NCI-H2107 treated with DMSO at 0.1 percent for 48 hours (cell line): ENCODE measurements around the gene NEMP2.
"Not testable (repeated sequence)": the region's sequence is repeated elsewhere in the genome, so short reads cannot be mapped to it uniquely, and the experiment has no call there.

Experiments
- DNase-seq: peaks from one replicate; lab custom pipeline; 2025; ENCODE audit not compliant: unreplicated experiment; lab: John Stamatoyannopoulos, UW

NEMP2 gene

DNA sequence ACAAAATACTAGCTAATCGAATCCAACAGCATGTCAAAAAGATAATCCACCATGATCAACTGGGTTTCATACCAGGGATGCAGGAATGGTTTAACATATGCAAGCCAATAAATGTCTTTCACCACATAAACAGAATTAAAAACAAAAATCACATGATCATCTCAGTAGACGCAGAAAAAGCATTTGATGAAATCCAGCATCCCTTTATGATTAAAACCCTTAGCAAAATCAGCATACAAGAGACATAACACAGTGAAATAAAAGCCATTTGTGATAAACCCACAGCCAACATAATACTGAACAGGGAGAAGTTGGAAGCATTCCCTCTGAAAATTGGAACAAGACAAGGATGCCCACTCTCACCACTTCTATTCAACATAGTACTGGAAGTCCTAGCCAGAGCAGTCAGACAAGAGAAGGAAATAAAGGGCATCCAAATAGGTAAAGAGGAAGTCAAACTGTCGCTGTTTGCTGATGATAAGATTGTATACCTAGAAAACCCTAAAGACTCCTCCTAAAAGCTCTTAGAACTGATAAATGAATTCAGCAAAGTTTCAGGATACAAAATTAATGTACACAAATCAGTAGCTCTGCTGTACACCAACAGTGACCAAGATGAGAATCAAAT lies 39.8 kb downstream of the NEMP2 start:
- DNase-seq = not testable (repeated sequence)

DNA sequence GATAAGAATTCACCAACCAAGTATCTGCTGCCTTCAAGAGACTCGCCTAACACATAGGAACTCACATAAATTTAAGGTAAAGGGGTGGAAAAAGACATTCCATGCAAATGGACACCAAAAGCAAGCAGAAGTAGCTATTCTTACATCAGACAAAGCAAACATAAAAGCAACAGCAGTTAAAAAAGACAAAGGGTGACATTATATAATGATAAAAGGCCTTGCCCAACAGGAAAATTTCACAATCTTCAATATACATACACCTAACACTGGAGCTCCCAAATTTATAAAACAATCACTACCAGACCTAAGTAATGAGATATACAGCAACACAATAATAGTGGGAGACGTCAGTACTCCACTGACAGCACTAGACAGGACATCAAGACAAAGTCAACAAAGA lies 41.4 kb downstream of the NEMP2 start:
- no peak for DNase-seq

DNA sequence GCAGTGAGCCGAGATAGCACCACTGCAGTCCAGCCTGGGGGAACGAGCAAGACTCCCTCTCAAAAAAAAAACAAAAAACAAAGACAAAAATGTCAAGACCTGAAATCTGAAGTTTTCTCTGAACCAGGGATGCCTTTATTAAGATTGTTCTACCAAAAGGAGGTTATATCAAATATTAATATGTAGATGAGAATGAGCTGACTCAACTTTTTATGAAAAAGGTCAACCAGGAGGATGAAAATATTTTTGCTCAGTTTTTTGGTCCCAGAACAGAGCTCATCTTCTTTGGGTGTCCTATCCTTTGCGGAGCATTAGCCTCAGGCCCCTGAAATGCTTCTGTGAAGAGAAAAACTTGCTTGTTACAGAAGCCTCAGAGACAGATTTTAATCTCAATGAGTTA lies 44.0 kb downstream of the NEMP2 start:
- no peak for DNase-seq

DNA sequence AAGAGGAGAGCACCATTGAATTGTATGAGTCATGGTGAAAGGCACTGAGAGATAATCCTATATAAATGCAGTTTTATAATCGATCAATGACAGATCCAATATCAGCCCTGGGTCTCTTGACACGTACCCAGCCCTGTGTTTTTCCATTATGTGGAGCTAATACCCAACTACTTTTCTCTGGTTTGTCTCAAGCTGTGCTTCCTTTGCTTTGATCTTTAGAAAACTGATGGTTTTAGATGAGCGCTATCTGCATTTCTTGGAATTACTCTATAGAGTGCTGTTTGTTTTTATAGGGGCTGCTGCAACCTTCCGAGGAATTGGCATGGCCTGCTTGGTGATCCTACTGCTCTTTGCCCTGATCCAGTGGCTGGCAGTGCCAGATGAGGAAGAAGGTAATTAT lies 45.0 kb downstream of the NEMP2 start:
- DNase-seq = no peak

DNA sequence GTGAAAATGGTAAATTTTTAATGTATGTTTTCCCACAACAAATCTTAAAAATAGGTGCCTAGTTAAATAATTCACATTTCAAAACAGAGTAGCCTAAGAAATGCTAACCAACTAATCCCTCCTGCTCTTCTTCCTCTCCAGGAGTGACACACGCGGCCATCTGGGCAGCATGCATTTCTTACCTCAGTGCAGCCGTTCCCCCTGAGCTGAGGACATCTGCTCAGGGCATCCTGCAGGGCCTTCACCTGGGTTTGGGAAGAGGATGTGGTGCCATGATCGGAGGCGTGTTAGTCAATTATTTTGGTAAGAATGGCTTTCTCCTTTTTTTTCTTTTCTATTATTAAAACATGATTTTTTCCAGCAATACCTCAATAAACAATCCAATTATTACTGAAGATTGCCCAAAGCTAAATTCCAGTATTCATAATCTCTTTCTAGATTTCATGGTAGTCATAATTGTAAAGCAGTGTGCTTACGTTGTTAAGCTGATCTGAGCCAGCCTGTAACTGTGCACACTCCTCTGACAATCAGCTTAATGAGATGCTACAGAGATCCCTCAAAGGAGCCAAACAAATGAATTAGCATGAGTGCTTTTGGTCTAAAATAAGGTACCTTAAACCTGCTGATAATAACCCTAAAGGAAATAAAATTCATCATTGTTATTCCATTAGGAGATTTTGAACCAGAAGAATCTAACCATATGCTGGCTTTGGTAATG lies 45.8 kb downstream of the NEMP2 start:
- no peak for DNase-seq

DNA sequence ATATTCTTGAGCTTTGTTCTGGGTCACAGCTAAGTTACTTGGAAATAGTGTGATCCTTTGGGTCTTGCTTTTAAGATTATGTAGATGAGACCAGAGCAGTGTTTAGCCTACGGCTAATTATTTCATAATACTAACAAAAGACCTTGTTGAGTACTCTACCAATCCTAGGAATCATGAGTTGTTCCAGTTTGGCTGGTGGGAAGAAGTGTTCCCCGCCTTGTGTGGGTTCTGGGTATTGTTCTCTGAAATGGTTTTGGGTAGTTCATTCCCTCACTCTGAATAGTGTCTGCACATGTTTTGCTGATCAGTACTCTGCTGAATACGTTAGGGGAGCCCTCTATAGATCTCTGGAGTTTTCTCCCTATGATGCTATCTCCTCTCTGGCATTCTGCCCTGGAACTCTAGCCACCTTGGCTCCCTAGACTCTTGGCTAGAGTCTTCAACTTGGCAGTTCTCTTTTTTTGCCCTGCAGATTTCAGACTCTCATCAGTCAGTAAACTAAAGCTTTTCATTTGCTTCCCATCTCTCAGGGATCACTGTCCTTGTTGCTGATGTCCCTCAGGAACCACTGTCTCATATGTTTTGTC lies 48.4 kb downstream of the NEMP2 start:
- DNase-seq = no peak

DNA sequence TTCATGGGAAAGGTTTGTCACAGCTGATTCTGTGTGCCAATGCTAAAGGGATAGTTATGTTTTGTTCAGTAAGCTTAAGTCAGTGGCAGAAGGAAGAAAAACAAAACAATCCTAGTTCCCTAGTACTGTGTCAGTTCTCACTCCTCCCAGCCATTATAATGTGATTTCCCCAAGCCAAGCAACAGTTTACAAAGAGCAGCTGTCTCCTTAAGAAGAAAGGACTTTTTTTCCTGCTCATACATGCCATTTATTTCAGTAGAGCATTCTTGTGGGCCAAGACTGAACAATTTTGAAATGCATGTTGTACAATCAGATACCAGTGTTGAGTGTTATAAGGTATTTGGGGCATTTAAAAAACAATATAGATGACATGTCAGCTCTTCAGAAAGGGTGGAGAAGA lies 52.1 kb downstream of the NEMP2 start:
- no peak for DNase-seq

DNA sequence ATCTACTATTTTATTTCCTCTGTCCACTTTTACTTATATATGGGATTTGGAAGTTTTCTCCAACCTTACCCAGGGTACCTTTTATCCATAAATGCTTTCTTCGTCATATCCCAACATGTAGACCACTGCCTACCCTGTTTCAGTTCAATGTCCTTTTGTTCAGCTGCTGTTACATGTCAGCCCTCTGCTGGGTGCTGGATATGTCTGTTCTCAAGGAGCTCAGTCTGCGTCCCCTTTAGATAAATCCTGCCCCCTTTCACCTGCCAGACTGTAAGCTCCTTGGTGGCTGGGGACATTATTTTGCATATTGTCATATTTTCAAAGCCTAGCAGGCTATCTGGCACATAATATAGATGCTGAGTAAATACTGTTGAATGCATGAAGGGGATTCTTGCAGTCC lies 53.2 kb downstream of the NEMP2 start:
- DNase-seq = no peak

DNA sequence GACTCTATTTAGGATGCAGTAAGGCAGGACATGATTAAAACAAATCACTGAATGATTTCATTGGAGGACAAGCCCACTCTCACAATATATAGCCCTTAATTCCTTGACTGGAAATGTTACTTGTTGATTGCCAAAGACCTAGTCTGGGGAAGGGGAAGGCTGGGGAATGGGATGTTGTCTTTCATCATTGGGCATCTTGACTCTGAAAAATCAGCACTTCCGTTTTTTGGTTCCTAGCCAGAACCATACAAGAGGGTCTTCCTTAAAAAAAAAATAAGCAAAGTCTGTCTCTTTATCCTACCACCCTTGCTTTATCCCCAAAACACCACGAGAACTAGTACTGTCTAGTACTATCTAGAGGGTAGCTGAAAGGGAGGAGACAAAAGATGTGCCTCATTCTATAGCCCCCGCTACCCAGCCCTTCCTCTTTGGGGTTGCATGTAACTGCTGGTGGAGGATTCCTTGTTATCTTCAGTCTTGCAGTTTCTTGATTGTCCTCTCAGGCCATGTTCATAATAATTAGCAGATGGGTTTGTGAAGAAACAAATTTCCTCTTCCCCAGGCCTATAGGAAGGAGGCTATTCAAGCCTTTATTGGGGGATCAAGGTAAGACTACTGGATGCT lies 55.8 kb downstream of the NEMP2 start:
- DNase-seq = no peak

DNA sequence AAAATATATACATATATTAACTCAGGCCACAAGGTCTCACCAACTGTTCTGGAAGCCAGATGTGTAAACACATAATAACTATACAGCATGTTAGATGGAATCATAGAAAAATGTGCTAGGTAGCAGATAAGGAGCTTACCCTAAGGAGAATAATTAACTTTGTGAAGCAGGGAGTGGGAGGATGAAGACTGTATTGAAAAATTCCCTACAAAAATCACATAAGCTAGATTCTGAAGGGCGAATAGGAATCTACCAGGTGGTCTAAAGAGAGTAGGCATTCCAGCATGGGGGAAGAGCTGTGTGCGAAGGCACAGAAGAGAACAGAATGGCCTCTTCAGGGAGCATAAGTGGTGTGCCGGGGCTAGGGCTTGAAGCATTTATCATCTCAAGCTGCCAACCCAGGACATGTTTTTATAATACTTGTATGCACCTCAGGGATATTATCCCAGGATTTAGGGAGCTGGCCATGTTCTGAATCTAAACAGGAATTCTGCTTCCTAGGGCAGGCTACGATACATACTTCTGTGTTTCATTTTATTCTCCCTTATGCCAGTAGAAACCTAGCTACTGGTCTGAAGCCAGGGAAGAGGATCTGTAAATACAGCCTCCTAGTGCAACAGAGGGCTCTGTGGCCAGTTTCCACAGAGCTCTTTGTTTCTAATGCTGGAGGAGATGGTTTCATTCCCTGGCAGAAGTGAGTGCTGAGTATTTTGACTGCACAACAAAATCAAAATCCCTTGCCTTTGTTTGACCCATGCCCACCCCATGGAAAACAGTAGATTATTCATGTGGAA lies 56.7 kb downstream of the NEMP2 start:
- DNase-seq = peak; percentile 22

DNA sequence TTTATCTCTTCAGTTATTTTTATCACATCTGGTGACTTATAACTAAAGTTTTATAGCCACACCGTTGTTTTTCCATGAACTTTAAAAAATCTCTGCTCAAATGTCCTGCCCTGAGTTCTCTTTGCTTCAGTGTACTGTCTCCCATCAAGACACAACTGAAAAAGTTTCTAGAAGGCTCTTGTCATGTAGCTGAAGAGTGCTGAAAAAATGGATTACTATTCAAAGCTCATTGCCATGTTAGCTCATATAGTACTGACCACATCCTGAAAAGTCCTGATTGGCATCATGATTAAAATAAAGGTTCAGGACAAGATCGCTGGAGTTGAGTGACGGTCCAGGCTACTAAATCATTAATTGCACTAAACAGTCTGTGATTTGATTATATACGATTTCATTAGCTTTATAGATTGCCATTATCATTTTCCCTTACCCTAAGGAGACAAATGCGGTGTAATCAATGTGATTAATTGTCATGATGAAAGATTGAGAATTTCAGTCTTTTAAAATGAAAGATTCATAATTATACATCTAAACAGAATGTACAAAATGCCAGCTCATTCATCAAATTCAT lies 64.2 kb downstream of the NEMP2 start:
- DNase-seq = no peak

DNA sequence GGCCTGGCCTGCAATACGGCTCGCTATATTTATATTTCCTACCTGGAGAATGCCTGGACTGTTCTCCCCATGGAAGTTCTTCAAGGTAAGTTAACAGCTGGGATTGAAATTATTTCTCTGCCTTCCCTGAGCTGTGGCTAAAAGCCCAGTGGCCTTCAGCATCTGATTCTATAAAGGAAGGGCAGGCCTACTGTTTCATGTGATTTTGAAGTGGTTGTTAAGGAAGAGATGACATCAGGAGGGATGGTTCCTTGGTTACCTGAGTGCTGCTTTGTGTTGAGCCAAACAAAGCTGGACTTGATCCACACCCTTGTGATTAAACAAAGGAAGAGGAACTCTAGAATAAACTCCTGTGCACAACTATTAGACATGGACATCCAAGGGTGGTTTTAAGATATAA lies 64.8 kb downstream of the NEMP2 start:
- peak; percentile 87 for DNase-seq

DNA sequence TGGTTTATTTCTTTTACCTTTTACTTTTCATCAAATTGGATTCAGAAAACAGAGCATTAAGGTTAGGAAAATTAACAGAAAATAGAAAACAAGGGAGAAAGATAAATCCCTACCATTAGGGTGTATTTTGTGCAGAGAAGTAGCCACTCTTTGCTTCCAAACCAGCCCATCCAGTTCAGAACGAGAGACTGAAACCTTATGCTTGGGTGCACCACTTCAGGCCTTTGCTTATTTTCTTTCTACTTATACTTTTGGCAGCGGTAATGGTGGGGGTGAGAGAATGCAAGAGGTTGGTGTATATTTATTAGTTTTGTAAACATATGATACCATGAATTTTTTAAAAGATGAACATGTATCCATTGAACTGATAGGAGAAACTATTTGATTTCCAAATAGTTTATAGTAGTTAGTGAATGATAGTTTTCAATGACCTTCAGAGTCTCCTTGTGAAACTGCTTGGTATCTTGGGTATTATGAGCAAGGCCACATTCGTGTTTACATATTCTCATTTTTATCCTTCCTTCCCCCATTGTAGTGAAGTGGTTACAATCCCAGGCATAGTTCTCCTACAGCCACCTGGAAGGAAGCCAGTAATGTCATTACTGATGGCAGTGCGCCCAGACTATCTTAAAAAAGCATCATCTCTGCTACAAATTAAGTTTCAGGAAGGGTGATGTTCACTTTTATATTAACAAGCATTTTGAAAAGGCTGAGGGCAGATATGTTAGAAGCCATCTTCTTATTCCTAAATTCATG lies 65.5 kb downstream of the NEMP2 start:
- peak; percentile 97 for DNase-seq

DNA sequence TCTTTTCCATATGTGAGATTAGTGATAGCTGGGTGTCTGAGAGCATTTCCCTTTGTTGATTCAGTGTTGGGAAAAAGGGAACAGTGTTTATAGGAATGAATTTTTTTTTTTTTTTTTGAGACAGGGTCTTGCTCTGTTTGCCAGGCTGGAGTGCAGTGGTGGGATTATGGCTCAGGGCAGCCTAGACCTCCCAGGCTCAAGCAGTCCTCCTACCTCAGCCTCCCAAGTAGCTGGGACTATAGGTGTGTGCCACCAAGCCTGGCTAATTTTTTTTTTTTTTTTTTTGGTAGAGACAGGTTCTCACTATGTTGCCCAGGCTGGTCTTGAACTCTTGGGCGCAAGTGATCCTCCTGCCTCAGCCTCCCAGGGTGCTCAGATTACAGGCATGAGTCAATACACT lies 66.2 kb downstream of the NEMP2 start:
- DNase-seq = not testable (repeated sequence)

DNA sequence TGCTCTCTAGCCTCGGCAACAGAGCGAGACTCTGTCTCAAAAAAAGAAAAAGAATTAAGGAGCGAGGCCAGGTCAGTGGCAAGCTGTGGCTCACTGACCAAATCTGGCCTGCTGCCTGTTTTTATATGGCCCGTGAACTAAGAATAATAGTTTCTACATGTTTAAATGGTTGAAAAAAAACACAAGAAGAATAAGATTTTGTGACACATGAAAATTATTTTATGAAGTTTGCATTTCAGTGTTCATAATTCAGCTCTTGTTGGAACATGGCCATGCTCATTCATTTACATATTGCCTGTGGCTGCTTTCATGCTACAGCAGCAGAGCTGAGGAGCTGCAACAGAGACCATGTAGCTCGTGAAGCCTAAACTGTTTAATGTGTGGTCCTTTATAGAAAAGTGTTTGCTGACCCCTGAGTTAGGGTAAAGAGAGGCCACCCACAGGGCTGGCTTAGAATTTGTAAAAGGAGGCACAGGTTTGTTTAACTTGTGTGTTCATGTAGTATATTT lies 66.9 kb downstream of the NEMP2 start:
- DNase-seq = peak; percentile 33

DNA sequence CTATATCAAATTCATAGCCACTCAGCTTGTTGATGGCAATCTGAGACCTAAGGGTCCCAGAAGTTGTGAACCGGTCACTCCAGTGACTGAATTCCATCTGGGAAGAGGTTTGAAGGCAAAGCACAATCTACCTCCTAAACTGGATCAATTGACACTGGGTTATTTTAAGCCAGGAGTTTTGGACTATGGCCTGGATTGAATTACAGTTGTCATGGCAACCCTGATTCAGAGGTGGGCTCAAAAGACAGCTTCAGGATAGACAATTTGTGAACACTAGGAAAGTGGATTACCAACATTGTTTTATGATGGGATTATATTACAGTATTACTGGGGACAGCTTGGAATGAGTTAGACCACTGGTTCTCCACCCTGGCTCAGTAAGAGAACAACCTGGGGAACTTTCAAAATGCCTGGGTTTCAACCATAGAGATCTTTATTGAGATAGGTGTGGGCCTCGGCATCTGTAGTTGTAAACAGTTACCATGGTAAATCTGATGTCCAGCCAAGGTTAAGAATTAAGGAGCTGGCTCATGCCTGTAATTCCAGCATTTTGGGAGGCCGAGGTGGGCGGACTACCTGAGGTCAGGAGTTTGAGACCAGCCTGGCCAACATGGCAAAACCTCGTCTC lies 67.6 kb downstream of the NEMP2 start:
- DNase-seq = peak; percentile 3

DNA sequence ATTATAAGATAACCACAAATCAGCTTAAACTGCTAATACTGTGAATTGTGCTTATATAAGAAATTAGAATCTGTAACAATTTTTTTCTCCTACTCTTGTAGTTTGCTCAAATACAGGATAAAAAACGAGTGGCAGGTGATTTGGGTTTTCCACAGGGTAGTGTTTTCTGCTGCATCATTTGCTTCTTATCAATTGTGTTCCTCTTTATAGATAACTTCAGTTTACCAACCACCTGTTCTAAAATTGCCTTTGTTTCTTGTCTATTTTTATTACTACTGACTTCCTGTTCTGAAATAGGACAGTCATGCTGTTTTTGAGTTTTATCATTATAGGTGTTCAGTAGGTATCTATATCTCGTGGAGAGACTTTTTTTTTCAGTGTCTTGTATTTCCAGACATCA lies 69.5 kb downstream of the NEMP2 start:
- no peak for DNase-seq

DNA sequence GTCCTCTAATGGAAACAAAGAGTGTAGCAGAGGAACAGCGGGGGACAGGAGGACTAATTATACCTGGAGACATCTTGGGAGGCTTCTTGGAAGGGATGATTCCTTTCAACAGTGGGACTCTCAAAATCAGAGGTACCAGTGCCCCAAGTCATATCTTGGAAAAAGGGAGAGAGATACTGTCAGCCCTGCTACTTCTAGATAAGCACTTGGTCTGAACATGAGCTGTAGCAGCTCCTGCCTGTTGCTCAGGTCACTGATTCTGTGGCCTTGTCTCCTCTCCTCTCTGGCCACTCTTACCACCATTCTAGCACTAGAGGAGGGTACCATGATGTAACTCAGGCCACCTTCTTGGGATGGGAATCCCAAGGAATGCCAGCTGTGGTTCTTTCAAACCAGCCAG lies 71.9 kb downstream of the NEMP2 start:
- DNase-seq = no peak

DNA sequence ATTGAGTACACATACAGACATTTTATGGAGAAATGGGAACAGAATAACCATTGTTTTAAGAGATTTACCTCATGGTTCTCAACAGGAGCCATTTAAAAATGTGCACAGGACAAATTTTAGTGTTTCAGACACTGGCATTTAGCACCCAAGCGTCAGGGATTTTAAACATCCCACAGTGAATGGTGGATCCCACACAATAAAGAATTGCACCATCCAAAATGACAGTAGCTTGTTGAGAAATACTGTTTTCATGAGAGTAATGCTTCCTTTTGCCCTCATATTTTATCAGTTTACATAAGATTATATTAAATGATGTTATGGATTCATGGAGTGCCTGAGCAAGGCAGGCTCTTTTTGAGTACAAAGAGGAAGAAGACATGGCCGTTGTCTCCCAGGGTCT lies 72.3 kb downstream of the NEMP2 start:
- DNase-seq = no peak

DNA sequence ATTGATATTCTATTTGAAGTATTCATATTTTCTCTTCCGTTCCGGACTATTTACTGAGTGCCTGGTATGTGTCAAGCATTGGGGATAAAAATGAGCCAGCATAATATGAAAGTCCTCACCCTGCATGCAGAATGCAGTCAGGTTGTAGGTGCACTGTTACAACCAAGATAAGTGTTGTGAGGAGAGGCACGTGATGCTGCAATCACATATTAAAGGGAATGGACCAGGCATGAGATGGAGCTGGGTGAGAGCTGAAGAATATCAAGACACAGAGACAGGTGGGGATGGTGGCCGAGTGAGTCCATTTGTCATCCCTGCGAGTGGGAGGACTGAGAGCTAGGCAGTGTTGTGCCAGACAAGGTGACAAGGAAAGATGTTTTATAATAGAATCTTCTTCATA lies 74.0 kb downstream of the NEMP2 start:
- no peak for DNase-seq
